ENCODE data around the gene ARID4B. TPM values are rescaled to one million over a fixed set of nuclear protein-coding genes. Genes with fewer than 3 reads are reported as not detected.
A peak's percentile ranks its signal among the peaks of the same experiment; 100 is the strongest.

ARID4B gene
- polyA plus RNA-seq (2013, experiment 1 of 2) = 14.8 TPM
- 15.0 TPM for polyA plus RNA-seq (2013, experiment 2 of 2)

DNA sequence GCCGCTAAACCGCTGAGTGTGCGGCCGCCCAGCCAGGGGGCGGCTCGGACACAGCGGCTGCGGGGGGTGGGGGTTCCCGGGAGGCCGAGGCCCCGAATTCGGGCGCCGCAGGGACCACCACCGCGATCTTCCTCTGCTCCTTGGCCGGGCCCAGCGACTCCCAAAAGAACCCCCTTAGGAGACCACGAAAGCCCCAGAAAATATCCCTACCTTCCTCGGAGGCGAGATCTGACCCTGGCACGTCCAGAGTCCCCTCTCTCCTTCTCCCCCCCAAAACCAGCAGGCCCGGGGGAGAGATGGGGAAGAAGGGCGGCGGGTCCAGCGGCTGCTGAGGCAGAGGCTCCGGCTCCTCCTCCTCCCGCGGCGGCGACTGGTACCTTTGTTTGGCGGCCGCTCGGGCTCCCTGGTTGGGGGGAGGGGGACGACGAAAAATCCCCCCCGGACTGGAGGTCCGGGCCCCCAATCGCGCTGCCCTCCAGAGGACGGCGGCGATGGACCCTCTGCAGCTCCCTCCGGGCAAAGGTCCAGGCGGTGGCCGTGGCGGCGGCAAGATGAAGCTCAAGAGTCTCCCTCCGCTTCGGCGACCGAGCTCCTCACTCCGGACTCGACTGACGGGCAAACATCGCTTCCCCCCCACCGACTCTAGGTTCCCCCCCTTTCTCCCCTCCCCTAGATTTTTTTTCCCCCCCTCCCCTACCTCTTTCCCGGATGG is at the start of gene ARID4B:
Gene ARID4B, minus strand, starts transcription at position 621 of the 712 bp plus-strand sequence. CDS start 1,260 bp downstream, outside the sequence.
- peak within 1 kb of the TSS; percentile 94 for H3K4ac ChIP-seq (ENCODE audit: low read depth, low read length)
- peak within 1 kb of the TSS; percentile 95 for H3K9ac ChIP-seq (ENCODE audit: low read length)
- H4K5ac ChIP-seq (ENCODE audit: low read length) = peak within 1 kb of the TSS; percentile 35
- H2AK5ac ChIP-seq (ENCODE audit: low read length) = no peak within 1 kb of the TSS
- DNase-seq = no peak
- peaks cover 3% of the 10 kb centered on the region for H3K79me1 ChIP-seq (ENCODE audit: low read length)
- no peaks in the 10 kb centered on the region for H3K36me3 ChIP-seq (ENCODE audit: control insufficient read depth, insufficient read depth, low read length)
- peak within 1 kb of the TSS; percentile 92 for H3K4me3 ChIP-seq (ENCODE audit: low read length)
- peak within 1 kb of the TSS; percentile 99 for H3K27ac ChIP-seq (ENCODE audit: low read depth, low read length)
- H3K18ac ChIP-seq (ENCODE audit: low read length) = peak within 1 kb of the TSS; percentile 92
- H3K56ac ChIP-seq (ENCODE audit: low read length) = peak within 1 kb of the TSS; percentile 97
- peak within 1 kb of the TSS; percentile 84 for H2BK5ac ChIP-seq (ENCODE audit: low read length)
- peak within 1 kb of the TSS; percentile 95 for H3K23ac ChIP-seq (ENCODE audit: low read length)
- WGBS (ENCODE audit: extremely low coverage, insufficient coverage, low lambda C conversion rate) = no CpG with 5 or more reads among the region's 58 CpGs
- H3K79me2 ChIP-seq (ENCODE audit: control insufficient read depth, insufficient read depth, low read length) = peaks cover 64% of the 10 kb centered on the region
- no peaks in the 10 kb centered on the region for H3K27me3 ChIP-seq (ENCODE audit: insufficient read depth, low read length, poor library complexity)
- H4K8ac ChIP-seq (ENCODE audit: low read depth, low read length) = peak within 1 kb of the TSS; percentile 99
- H2BK15ac ChIP-seq (replicated peaks; ENCODE audit: low read depth) = no peak within 1 kb of the TSS
- peak within 1 kb of the TSS; percentile 73 for H3K4me2 ChIP-seq (ENCODE audit: low read length)
- peak within 1 kb of the TSS; percentile 92 for H2BK120ac ChIP-seq (ENCODE audit: low read depth, low read length)
- H3K4me1 ChIP-seq (ENCODE audit: control insufficient read depth, low read depth, low read length) = no peaks in the 10 kb centered on the region

DNA sequence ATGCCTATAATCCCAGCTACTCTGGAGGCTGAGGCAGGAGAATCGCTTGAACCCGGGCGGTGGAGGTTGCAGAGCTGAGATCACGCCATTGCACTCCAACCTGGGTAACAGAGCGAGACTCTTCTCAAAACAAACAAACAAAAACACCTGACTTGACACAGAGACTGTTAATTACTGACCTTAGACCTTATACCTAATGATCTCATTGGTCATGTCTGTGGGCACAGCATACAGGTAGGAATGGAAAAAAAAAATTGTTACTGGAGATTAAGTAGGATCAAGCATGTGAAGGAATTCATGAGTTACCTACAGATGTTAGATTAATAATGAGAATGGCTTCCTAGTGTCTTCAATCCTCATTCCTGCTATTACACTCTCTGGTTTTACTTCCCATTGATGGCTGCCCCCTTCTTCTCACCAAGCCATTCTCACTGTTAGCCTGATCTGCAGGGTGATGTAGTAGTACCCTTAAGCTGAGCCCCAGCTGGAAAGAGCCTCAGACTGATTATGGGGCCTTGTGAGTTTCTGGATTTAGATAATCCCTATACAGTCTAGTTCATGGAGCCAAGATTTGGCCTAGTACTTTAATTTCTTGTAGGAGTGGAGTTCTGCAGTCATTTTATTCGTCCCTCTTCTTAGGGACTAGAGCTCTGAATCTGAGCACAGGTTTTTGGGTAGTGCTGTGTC is 48.1 kb upstream of the ARID4B start:
- no peak for DNase-seq
- H3K18ac ChIP-seq (ENCODE audit: low read length) = no peak overlapping the region
- no peak overlapping the region for H3K23ac ChIP-seq (ENCODE audit: low read length)
- no peak overlapping the region for H3K4me2 ChIP-seq (ENCODE audit: low read length)
- no peak overlapping the region for H4K5ac ChIP-seq (ENCODE audit: low read length)
- peaks cover 5% of the 10 kb centered on the region for H3K79me1 ChIP-seq (ENCODE audit: low read length)
- H2AK5ac ChIP-seq (ENCODE audit: low read length) = no peak overlapping the region
- no peak overlapping the region for H3K9ac ChIP-seq (ENCODE audit: low read length)
- no peak overlapping the region for H2BK120ac ChIP-seq (ENCODE audit: low read depth, low read length)
- H3K36me3 ChIP-seq (ENCODE audit: control insufficient read depth, insufficient read depth, low read length) = no peaks in the 10 kb centered on the region
- no peaks in the 10 kb centered on the region for H3K79me2 ChIP-seq (ENCODE audit: control insufficient read depth, insufficient read depth, low read length)
- H2BK15ac ChIP-seq (replicated peaks; ENCODE audit: low read depth) = no peak overlapping the region
- no peak overlapping the region for H3K27ac ChIP-seq (ENCODE audit: low read depth, low read length)
- WGBS (ENCODE audit: extremely low coverage, insufficient coverage, low lambda C conversion rate) = no CpG with 5 or more reads among the region's 6 CpGs
- no peak overlapping the region for H3K4me3 ChIP-seq (ENCODE audit: low read length)
- no peak overlapping the region for H3K4ac ChIP-seq (ENCODE audit: low read depth, low read length)
- no peak overlapping the region for H4K8ac ChIP-seq (ENCODE audit: low read depth, low read length)
- H3K4me1 ChIP-seq (ENCODE audit: control insufficient read depth, low read depth, low read length) = no peaks in the 10 kb centered on the region
- H3K56ac ChIP-seq (ENCODE audit: low read length) = no peak overlapping the region
- no peak overlapping the region for H2BK5ac ChIP-seq (ENCODE audit: low read length)
- H3K27me3 ChIP-seq (ENCODE audit: insufficient read depth, low read length, poor library complexity) = no peaks in the 10 kb centered on the region

- no peaks in the 10 kb centered on the region for H3K36me3 ChIP-seq (ENCODE audit: control insufficient read depth, insufficient read depth, low read length)
- H4K5ac ChIP-seq (ENCODE audit: low read length) = no peak overlapping the region
Observed at GRCh38 chr1:235369802-235370201, 41.8 kb upstream of the ARID4B start.

DNA sequence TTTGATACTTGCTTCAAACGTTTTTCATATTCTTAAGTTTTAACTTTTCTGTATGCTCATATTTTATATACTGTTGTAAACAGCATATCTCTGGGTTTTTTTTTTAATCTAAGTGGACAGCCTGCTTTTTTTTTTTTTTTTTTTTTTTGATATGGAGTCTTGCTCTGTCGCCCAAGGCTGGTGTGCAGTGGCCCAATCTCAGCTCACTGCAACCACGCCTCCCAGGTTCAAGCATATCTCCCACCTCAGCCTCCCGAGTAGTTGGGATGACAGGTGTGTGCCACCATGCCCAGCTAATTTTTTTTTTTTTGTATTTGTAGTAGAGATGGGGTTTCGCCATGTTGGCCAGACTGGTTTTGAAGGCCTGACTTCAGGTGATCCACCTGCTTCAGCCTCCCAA is 40.4 kb upstream of the ARID4B start:
- H3K18ac ChIP-seq (ENCODE audit: low read length) = no peak overlapping the region
- no peak overlapping the region for H3K23ac ChIP-seq (ENCODE audit: low read length)
- H4K5ac ChIP-seq (ENCODE audit: low read length) = no peak overlapping the region
- H3K4me3 ChIP-seq (ENCODE audit: low read length) = no peak overlapping the region
- H3K27me3 ChIP-seq (ENCODE audit: insufficient read depth, low read length, poor library complexity) = no peaks in the 10 kb centered on the region
- peaks cover 6% of the 10 kb centered on the region for H3K79me2 ChIP-seq (ENCODE audit: control insufficient read depth, insufficient read depth, low read length)
- no peak overlapping the region for H2BK15ac ChIP-seq (replicated peaks; ENCODE audit: low read depth)
- no peak overlapping the region for H3K4me2 ChIP-seq (ENCODE audit: low read length)
- H3K56ac ChIP-seq (ENCODE audit: low read length) = no peak overlapping the region
- no CpG with 5 or more reads among the region's 5 CpGs for WGBS (ENCODE audit: extremely low coverage, insufficient coverage, low lambda C conversion rate)
- H2BK120ac ChIP-seq (ENCODE audit: low read depth, low read length) = no peak overlapping the region
- H2BK5ac ChIP-seq (ENCODE audit: low read length) = no peak overlapping the region
- H3K79me1 ChIP-seq (ENCODE audit: low read length) = peaks cover 2% of the 10 kb centered on the region
- H3K27ac ChIP-seq (ENCODE audit: low read depth, low read length) = no peak overlapping the region
- H3K36me3 ChIP-seq (ENCODE audit: control insufficient read depth, insufficient read depth, low read length) = no peaks in the 10 kb centered on the region
- H3K4me1 ChIP-seq (ENCODE audit: control insufficient read depth, low read depth, low read length) = no peaks in the 10 kb centered on the region
- DNase-seq = no peak
- no peak overlapping the region for H2AK5ac ChIP-seq (ENCODE audit: low read length)
- no peak overlapping the region for H3K4ac ChIP-seq (ENCODE audit: low read depth, low read length)
- H3K9ac ChIP-seq (ENCODE audit: low read length) = no peak overlapping the region
- H4K8ac ChIP-seq (ENCODE audit: low read depth, low read length) = no peak overlapping the region

More at GRCh38 chr1:235369802-235370201, 41.8 kb upstream of the ARID4B start:
- no peak overlapping the region for H4K8ac ChIP-seq (ENCODE audit: low read depth, low read length)
- H2BK5ac ChIP-seq (ENCODE audit: low read length) = no peak overlapping the region
- no CpG with 5 or more reads among the region's 5 CpGs for WGBS (ENCODE audit: extremely low coverage, insufficient coverage, low lambda C conversion rate)
- peaks cover 6% of the 10 kb centered on the region for H3K79me2 ChIP-seq (ENCODE audit: control insufficient read depth, insufficient read depth, low read length)
- no peak overlapping the region for H3K56ac ChIP-seq (ENCODE audit: low read length)
- H3K4me2 ChIP-seq (ENCODE audit: low read length) = no peak overlapping the region
- H3K9ac ChIP-seq (ENCODE audit: low read length) = no peak overlapping the region
- no peak for DNase-seq
- H3K18ac ChIP-seq (ENCODE audit: low read length) = no peak overlapping the region
- no peak overlapping the region for H3K27ac ChIP-seq (ENCODE audit: low read depth, low read length)
- H3K23ac ChIP-seq (ENCODE audit: low read length) = no peak overlapping the region
- no peak overlapping the region for H2BK15ac ChIP-seq (replicated peaks; ENCODE audit: low read depth)
- H2AK5ac ChIP-seq (ENCODE audit: low read length) = no peak overlapping the region
- no peaks in the 10 kb centered on the region for H3K4me1 ChIP-seq (ENCODE audit: control insufficient read depth, low read depth, low read length)
- no peak overlapping the region for H3K4ac ChIP-seq (ENCODE audit: low read depth, low read length)
- peaks cover 4% of the 10 kb centered on the region for H3K79me1 ChIP-seq (ENCODE audit: low read length)
- no peaks in the 10 kb centered on the region for H3K27me3 ChIP-seq (ENCODE audit: insufficient read depth, low read length, poor library complexity)
- no peak overlapping the region for H2BK120ac ChIP-seq (ENCODE audit: low read depth, low read length)
- H3K4me3 ChIP-seq (ENCODE audit: low read length) = no peak overlapping the region

DNA sequence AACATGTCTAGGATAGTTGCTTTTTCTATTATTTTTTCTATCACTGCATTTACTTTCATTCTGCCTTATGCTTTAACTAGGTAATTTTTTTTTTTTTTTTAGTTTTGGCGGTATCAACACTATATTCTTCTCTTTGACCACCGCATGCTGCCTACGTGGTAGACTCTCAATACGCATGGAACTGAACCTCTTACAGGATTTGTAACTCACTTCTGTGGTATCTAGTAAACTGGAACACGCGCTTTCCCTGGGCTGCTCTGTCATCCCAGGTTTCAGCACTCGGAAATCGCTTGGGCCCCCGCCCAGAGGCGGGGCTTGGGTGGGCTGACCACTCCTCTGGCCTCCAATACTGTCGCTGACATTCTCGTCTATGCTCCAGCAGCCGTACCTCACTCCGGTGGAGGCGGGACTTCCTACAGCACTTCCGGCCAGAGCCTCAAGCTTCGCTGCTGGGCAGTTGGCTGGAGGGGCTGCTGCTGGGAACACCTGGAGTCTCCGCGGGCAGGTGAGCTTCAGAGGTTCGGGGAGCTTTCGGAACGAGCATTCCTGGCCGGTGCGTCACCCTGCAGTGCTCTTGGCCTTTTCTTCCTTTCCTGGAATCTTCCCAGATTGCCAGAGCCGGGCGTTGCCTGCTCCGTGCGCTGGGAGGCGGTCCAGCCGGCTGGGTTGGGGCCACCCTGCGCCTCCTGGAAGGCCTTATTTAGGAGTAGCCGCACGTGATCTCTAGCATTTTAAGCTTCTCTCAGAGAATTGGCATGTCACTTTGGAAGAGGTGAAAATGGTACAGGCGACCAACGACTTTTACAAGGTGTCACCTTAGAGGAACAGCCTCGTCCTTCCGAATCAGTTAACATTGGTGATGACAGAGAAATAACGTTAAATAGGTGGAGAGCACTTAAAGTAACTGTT is 39.3 kb upstream of the ARID4B start, which contains the start of gene TBCE:
Gene TBCE, plus strand, starts transcription at position 428 of the 909 bp plus-strand sequence. CDS start 12,623 bp downstream, outside the sequence.
- H3K56ac ChIP-seq (ENCODE audit: low read length) = peak within 1 kb of the TSS; percentile 83

More for the DNA sequence above, 39.3 kb upstream of the ARID4B start, which contains the start of gene TBCE:
- WGBS (ENCODE audit: extremely low coverage, insufficient coverage, low lambda C conversion rate) = no CpG with 5 or more reads among the region's 38 CpGs
- Histone ChIP-seq H3K4me1 (ENCODE audit: control insufficient read depth, low read depth, low read length) (no peaks in the 10 kb centered on the region), H3K27ac (ENCODE audit: low read depth, low read length) (peak within 1 kb of the TSS; percentile 25), H3K4me3 (ENCODE audit: low read length) (peak within 1 kb of the TSS; percentile 81), H3K79me1 (ENCODE audit: low read length) (peaks cover 2% of the 10 kb centered on the region), H2BK120ac (ENCODE audit: low read depth, low read length) (no peak within 1 kb of the TSS), H2BK5ac (ENCODE audit: low read length) (no peak within 1 kb of the TSS), H2AK5ac (ENCODE audit: low read length) (no peak within 1 kb of the TSS), H2BK15ac (replicated peaks; ENCODE audit: low read depth) (no peak within 1 kb of the TSS), H3K79me2 (ENCODE audit: control insufficient read depth, insufficient read depth, low read length) (peaks cover 6% of the 10 kb centered on the region), H3K27me3 (ENCODE audit: insufficient read depth, low read length, poor library complexity) (no peaks in the 10 kb centered on the region), H3K4me2 (ENCODE audit: low read length) (peak within 1 kb of the TSS; percentile 69), H3K23ac (ENCODE audit: low read length) (no peak within 1 kb of the TSS), H4K8ac (ENCODE audit: low read depth, low read length) (no peak within 1 kb of the TSS), H3K36me3 (ENCODE audit: control insufficient read depth, insufficient read depth, low read length) (no peaks in the 10 kb centered on the region), H4K5ac (ENCODE audit: low read length) (no peak within 1 kb of the TSS), H3K9ac (ENCODE audit: low read length) (peak within 1 kb of the TSS; percentile 75), H3K18ac (ENCODE audit: low read length) (no peak within 1 kb of the TSS), H3K4ac (ENCODE audit: low read depth, low read length) (no peak within 1 kb of the TSS)
- DNase-seq = peak; percentile 100

Data from mesendoderm (in vitro differentiated cells).